Left renal cortex interstitium (tissue), 4 donors: ENCODE results near the gene ZNF132. TPM values are rescaled to one million over a fixed set of nuclear protein-coding genes. Genes with fewer than 3 reads are reported as not detected.
"Not testable (repeated sequence)": the region's sequence is repeated elsewhere in the genome, so short reads cannot be mapped to it uniquely, and the experiment has no call there.

Experiments used
- DNase-seq, 4 donors: peaks; one replicate each; pipeline ENCODE4 v3.0.0-alpha.2; 2013; ENCODE audit warnings: low read depth in 4 of 4, low spot score in 2 of 4, missing footprints in 1 of 4
- polyA plus RNA-seq, 4 donors: library from polyadenylated mRNA; unstranded; fragments of 120-200 nt; gene quantifications; one replicate each; pipeline ENCODE4 v1.2.1, GENCODE V29; 2013; ENCODE audit not compliant: insufficient read length in 4 of 4

The ZNF132 gene
- 10 to 100 TPM; 11.9 to 16.1 (median 15.0) TPM for polyA plus RNA-seq

- DNase-seq: peak; percentile 97 to 99 (median 98)
Observed at GRCh38 chr19:58439576-58440554, at the start of gene ZNF132. ZNF132 (minus strand) TSS chr19:58440153; CDS start chr19:58439821, 332 bp downstream.

DNA sequence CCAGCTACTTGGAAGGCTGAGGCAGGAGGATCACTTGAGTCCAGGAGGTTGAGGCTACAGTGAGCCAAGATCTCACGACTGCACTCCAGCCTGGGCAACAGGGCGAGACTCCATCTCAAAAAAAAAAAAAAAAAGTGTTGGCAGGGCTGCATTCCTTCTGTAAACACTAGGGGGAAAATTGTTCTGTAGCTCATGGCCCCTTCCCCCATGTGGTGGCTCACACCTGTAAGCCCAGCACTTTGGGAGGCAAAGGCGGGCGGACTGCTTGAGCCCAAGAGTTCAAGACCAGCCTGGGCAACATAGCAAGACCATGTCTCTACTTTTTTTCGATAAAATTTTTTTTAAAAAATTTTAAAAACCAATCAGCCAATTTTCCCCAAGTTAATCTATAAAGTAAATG, 44.4 kb upstream of the ZNF132 start:
- not testable (repeated sequence) for DNase-seq

- no peak for DNase-seq
Observed at GRCh38 chr19:58483776-58484175, 43.8 kb upstream of the ZNF132 start.

DNA sequence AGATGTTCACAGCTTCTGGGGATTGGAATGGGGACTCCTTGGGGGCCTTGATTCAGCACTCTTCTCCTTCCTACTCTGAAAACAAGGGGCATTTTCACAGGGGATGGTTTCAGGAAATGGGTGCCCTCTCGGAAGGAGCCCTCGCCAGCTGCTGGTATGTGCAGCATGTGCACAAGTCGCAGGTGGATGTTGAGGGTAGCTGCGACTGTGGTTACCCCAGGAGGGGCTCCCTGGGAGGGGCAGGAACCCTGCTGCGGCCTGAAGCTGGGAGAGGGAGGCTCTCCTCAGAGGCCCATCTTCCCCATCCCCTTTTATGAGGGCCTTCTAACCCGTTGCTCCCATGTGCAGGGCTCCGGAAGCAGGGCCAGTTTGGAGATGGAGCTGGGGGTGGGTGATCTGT, 42.4 kb upstream of the ZNF132 start:
- no peak for DNase-seq

- DNase-seq: no peak
Observed at GRCh38 chr19:58480831-58481230, 40.9 kb upstream of the ZNF132 start.

DNA sequence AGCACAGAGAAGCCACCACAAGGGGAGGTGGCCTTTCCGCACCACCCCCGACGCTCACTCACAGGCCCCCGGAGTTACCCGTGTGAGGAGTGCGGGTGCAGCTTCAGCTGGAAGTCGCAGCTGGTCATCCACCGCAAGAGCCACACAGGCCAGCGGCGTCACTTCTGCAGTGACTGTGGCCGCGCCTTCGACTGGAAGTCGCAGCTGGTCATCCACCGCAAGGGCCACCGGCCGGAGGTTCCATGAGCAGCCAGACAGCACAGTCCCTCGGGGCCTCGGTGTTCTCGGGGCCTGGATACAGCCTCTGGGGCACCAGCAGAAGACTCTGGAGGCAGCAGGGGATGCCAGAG, 40.5 kb upstream of the ZNF132 start:
- no peak for DNase-seq

DNA sequence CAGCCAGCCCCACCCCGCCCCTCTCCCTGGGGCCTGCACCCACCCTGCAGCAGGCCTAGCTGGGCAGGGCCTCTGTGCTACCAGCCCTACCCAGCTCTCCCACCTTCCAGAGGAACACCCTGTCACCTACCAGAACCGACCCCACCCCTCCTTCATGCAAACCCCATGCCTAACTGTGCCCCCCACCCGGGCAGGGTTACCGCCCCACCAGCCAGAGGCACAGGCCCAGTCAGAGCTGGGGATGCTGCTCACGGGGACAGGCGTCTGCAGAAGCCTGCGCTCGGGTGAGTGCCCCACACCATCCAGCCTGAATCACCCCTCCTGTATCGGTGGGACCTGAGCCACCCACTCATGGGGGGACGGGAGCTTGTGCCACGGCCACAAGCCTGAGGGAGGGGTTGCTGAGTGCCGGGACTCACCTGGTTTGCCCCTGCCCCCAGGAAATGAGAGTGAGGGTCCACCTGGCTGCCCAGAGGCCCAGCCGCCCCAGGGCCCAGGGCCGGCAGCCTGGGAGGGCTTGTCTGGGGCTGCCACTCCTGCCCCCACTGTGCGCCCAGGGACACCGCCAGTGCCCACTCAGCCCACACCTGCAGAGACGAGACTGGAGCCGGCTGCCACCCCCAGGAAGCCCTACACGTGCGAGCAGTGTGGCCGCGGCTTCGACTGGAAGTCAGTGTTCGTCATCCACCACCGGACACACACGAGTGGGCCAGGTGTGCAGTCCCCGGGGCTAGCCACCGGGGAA, 40.0 kb upstream of the ZNF132 start:
- DNase-seq: no peak

DNA sequence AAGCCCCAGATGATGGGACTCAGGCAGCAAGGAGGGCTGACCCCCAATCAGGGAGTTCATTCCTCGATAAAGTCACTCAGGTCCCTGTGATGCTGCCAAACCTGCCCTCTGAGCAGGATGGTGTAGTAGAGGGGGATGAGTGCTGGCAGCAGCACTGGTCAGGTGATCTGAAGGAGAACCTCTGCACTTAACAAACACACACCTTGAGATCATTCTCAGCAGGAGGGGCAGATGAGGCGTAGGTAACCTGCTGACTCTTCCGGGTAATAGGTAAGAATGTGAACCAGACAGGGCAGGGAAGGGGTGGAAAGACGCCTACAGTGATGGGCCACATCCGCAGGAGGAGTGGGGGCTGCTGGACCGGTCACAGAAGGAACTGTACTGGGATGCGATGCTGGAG, 39.4 kb upstream of the ZNF132 start:
- no peak for DNase-seq

- no peak for DNase-seq
Observed at GRCh38 chr19:58477871-58478270, 37.9 kb upstream of the ZNF132 start.

DNA sequence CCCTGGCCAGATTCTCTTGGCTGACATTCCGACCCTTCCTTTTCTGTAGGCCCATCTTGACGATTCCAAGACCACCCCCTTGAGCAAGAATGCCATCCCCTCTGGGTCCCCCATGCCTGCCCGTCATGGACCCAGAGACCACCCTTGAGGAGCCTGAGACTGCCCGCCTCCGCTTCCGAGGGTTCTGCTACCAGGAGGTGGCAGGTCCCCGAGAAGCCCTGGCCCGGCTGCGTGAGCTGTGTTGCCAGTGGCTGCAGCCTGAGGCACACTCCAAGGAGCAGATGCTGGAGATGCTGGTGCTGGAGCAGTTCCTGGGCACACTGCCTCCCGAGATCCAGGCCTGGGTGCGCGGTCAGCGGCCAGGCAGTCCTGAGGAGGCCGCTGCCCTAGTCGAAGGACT, 37.2 kb upstream of the ZNF132 start:
- DNase-seq: no peak

DNA sequence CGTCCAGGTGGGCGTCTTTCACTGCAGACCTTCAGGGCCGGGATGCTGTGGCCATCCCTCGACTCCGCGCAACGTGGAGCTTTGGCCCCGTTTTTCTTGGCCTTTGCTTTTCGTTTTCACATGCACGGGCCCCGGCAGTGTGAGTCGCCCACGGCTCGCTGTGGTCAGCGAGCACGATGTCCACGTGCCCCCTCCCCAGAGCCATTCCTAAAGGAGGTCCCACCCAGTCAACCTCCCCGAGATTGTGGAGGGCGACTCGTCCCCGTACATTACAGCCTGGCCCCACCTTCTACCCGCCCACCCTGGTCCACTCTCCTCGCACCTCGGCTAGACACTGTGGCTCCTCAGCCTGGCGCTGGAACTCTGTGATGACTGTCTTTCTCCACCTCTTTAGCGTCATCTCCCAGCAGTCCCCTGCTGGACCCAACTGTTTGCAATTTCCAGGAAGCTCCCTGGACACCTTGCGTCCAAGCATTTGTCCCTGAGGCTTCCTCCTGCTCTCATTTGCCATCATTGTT, 36.6 kb upstream of the ZNF132 start:
- no peak for DNase-seq

DNA sequence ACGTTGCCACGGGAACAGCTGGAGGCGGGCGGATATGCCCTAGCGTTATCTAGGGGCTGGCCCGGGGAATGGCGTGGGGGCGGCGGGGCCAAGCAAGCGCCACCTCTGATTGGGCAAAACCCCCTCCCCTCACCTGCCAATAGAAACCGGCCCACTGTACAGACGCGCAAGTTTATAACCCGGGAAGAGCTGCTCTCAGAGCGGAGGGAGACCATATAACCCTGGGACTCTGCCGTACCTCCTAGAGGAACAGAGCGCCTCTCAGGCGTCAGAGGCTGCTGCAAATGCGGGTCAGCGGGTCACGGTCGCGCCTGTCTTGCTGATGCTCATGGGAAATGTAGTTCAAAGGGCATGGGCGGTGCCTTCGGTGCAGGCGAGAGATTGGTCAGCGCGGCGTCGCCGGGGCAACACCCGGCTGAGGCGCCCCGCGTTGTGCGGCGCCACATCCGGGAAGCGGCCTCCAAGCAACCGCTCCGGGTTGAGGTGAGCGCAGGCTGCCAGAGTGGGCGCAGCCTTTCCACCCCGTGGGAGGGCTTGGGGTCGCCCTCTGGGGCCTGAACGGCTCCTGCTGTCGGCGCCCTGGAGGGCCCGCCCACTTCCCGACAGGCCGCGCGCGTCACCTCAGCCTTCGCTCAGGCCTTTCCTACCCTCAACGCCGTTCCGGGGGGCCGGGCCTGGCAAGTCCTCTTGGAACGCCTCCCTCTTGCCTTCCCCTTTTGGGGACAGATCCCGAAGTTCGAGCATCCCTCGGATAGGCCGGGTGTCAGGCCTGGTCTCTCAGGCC, 36.0 kb upstream of the ZNF132 start, which contains the start of gene ZNF446:
Gene ZNF446 (plus strand): TSS at position 639 of the 784 bp plus-strand sequence. CDS start 867 bp downstream, outside the sequence.
- peak; percentile 93 to 97 (median 94) for DNase-seq

DNA sequence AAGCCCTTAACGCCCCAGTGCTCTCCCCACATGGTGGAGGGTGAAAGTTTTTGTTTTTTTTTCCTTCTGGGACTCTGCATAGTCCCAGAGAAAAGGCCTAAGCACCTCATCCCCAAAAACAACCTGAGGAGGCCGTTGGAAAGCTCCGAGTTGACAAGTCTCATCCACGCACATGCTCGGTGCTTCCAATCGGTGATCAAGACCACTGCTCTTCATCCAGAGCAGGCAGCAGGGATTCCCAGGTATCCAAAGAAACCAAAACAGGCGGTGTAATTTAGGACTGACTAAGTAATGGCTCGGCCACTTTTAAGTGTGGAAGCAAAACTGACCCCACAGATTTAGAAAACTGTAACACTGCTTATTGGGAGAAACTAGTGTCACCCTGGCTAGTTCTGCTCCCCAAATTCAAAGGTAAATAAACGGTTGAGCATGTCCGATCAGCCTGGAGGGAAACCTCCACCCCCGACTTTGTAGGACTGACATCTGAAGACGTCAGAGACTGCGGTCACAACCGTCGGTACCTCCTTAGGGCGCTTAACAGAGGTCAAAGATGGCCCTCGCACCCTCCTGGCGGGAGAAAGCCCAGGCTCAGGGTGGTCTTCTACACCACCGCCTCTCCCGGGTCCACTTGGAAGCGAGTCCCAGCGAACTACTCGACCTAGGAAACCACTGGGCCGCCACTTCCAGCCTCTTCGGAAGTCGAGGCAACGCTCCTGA, 35.2 kb upstream of the ZNF132 start:
- no peak for DNase-seq

GRCh38 chr19:58474291-58474996, 34.5 kb upstream of the ZNF132 start:
- DNase-seq: no peak

DNA sequence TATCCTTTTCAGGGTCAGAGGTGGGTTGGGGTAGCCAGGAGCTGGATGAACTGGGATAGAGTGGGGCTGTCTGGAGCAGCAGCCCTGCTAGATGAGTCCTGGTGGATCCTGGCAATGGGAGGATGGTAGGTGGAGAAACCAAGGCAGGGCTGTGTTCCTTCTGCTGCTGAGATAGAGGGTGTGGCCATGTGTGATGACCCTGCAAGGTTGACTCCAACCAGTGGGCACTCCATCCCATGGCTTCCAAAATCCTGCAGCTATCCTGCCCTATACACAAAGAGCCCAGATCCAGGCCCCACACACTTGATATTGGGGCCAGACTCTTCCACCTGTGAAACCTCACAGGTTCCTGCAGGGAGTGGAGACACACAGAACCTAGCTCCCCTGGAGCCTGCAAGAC, 33.8 kb upstream of the ZNF132 start:
- no peak for DNase-seq

GRCh38 chr19:58471736-58472135, 31.8 kb upstream of the ZNF132 start:
- DNase-seq: no peak

DNA sequence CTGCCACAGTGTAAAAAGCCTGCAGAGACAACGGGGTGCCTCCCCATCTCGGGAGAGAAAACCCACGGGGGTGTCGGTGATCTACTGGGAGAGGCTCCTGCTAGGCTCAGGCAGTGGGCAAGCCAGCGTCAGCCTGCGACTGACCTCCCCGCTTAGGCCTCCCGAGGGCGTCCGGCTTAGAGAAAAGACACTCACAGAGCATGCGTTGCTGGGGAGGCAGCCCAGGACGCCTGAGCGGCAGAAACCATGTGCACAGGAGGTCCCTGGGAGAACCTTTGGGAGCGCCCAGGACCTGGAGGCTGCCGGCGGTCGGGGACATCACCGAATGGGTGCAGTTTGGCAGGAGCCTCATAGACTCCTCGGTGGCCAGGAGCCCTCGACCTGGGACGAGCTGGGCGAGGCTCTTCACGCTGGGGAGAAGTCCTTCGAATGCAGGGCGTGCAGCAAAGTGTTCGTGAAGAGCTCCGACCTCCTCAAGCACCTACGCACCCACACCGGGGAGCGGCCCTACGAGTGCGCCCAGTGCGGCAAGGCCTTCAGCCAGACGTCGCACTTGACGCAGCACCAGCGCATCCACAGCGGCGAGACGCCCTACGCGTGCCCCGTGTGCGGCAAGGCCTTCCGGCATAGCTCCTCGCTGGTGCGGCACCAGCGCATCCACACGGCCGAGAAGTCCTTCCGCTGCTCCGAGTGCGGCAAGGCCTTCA, 31.0 kb upstream of the ZNF132 start:
- DNase-seq: not testable (repeated sequence)

- no peak for DNase-seq
Observed at GRCh38 chr19:58469241-58470013, 29.5 kb upstream of the ZNF132 start.
